A549 (cell line): Measurements from ENCODE around the gene CRB2. TPM values are rescaled to one million over a fixed set of nuclear protein-coding genes. Genes with fewer than 3 reads are reported as not detected.

ENCODE experiments used
- ATAC-seq, 2 experiments: fragments of 200-7000 bp in 1 of 2; fragments of >200 bp in 1 of 2; cut with Nextera tagmentation in 1 of 2; cut with Tn5 transposase in 1 of 2; 3 replicates each; pipeline versions ENCODE4 v1.8.0 to v1.9.1; 2018 to 2020; ENCODE audit warnings: mild to moderate bottlenecking in 1 of 2, moderate library complexity in 1 of 2
- CTCF ChIA-PET: fragments of 300-600 bp; sonication (Branson Sonifier 250); formaldehyde crosslinking; extraction: SDS; loops from one replicate; lab custom pipeline; 2021; ENCODE audit warnings: antibody characterized with exemption, inconsistent platforms; lab: Yijun Ruan, JAX
- POLR2A ChIA-PET: fragments of 350-600 bp; formaldehyde crosslinking; extraction: SDS; loops from one replicate; lab custom pipeline; 2021; ENCODE audit warnings: antibody characterized with exemption, inconsistent platforms; lab: Yijun Ruan, JAX
- DNase-seq, 2 experiments: peaks; one replicate each; pipeline versions ENCODE4 v3.0.0 to v3.0.0-alpha.2; 2011 to 2016; ENCODE audit warnings: low read depth in 1 of 2, low spot score in 1 of 2
- FAIRE-seq: peaks from 2 replicates; lab custom pipeline; 2011; peaks lifted over from hg19 to GRCh38; lab: Jason Lieb, UNC
- H3K27ac ChIP-seq, 2 experiments: fragments of >200 bp; sonication (Bioruptor Twin); formaldehyde crosslinking; 3 replicates each; pipeline ENCODE4 v1.5.1; 2016 to 2017
- H3K4me1 ChIP-seq: fragments of >200 bp; sonication (Bioruptor Twin); formaldehyde crosslinking; 3 replicates; pipeline ENCODE4 v1.6.1; 2016
- H3K4me2 ChIP-seq: fragments of >200 bp; sonication (Bioruptor Twin); formaldehyde crosslinking; 3 replicates; pipeline ENCODE4 v1.6.1; 2016
- H3K4me3 ChIP-seq: fragments of >200 bp; sonication (Bioruptor Twin); formaldehyde crosslinking; 3 replicates; pipeline ENCODE4 v1.5.1; 2016
- H3K9me3 ChIP-seq: fragments of >200 bp; sonication (Bioruptor Twin); formaldehyde crosslinking; 3 replicates; pipeline ENCODE4 v1.6.1; 2016
- BHLHE40 ChIP-seq: IDR thresholded peaks from 2 replicates; pipeline ENCODE4 v1.6.1; 2012; ENCODE audit warnings: low read depth, low read length, inconsistent platforms
- CHD2 ChIP-seq: fragments of 150-350 bp; IDR thresholded peaks from 2 replicates; pipeline ENCODE4 v1.6.1; 2014; ENCODE audit warnings: low read length; ENCODE audit not compliant: partially characterized antibody
- EHMT2 ChIP-seq: fragments of 200-600 bp; sonication (generic); IDR thresholded peaks from 2 replicates; pipeline ENCODE4 v1.6.1; 2016; ENCODE audit warnings: antibody characterized with exemption, low read depth, mild to moderate bottlenecking, moderate library complexity
- ELK1 ChIP-seq: fragments of 150-350 bp; IDR thresholded peaks from 2 replicates; pipeline ENCODE4 v1.6.1; 2014; ENCODE audit warnings: low read depth, mild to moderate bottlenecking, low read length
- EP300 ChIP-seq, 2 experiments: fragments of >200 bp; sonication (Bioruptor Twin); formaldehyde crosslinking; IDR thresholded peaks; 2 replicates in 1 of 2; 3 replicates in 1 of 2; pipeline ENCODE4 v1.6.1; 2016 to 2017
- ESRRA ChIP-seq: fragments of 150-350 bp; IDR thresholded peaks from 2 replicates; pipeline ENCODE4 v1.6.1; 2014; ENCODE audit warnings: mild to moderate bottlenecking, low read length, borderline replicate concordance
- FOSL2 ChIP-seq, 2 experiments: fragments of 450-650 bp in 1 of 2; fragments of >200 bp in 1 of 2; sonication (Bioruptor Twin) in 1 of 2; formaldehyde crosslinking; IDR thresholded peaks; 2 replicates each; pipeline versions ENCODE4 v1.5.0 to v1.6.1; 2016 to 2020; ENCODE audit warnings: mild to moderate bottlenecking in 1 of 2, moderate library complexity in 1 of 2
- FOXS1 ChIP-seq: fragments of 250-450 bp; sonication (Bioruptor Pico); IDR thresholded peaks from 2 replicates; pipeline ENCODE4 v1.5.0; 2020; ENCODE audit warnings: mild to moderate bottlenecking, moderate library complexity
- HES2 ChIP-seq: fragments of >200 bp; sonication (Bioruptor Twin); formaldehyde crosslinking; IDR thresholded peaks from 2 replicates; pipeline ENCODE4 v1.6.1; 2016
- HEYL ChIP-seq: fragments of 250-450 bp; sonication (Bioruptor Pico); IDR thresholded peaks from 2 replicates; pipeline ENCODE4 v1.8.0; 2021; ENCODE audit warnings: mild to moderate bottlenecking, moderate library complexity
- HOXB13 ChIP-seq: fragments of 250-450 bp; sonication (Bioruptor Pico); IDR thresholded peaks from 2 replicates; pipeline ENCODE4 v1.5.0; 2020; ENCODE audit warnings: low read depth, mild to moderate bottlenecking, moderate library complexity
- JUN ChIP-seq, 2 experiments: fragments of >200 bp; sonication (Bioruptor Twin); formaldehyde crosslinking; IDR thresholded peaks; 2 replicates in 1 of 2; 3 replicates in 1 of 2; pipeline ENCODE4 v1.6.1; 2016 to 2017
- JUNB ChIP-seq: fragments of >200 bp; sonication (Bioruptor Twin); formaldehyde crosslinking; IDR thresholded peaks from 2 replicates; pipeline ENCODE4 v1.6.1; 2016
- KDM5A ChIP-seq: fragments of 200-600 bp; sonication (generic); IDR thresholded peaks from 2 replicates; pipeline ENCODE4 v1.6.1; 2016; ENCODE audit warnings: antibody characterized with exemption, mild to moderate bottlenecking
- MAX ChIP-seq: IDR thresholded peaks from 2 replicates; pipeline ENCODE4 v1.6.1; 2012
- MAZ ChIP-seq: fragments of 150-350 bp; IDR thresholded peaks from 2 replicates; pipeline ENCODE4 v1.6.1; 2014; ENCODE audit warnings: antibody characterized with exemption, low read depth, low read length, borderline replicate concordance
- MYC ChIP-seq: IDR thresholded peaks from 2 replicates; pipeline ENCODE4 v1.6.1; 2012; ENCODE audit warnings: mild to moderate bottlenecking, inconsistent platforms, low read length, improper control_type of control experiment, borderline replicate concordance
- PBX3 ChIP-seq: IDR thresholded peaks from 2 replicates; pipeline ENCODE4 v1.6.1; 2012
- POLR2A ChIP-seq: IDR thresholded peaks from 2 replicates; pipeline ENCODE4 v1.6.1; 2012; ENCODE audit warnings: mild to moderate bottlenecking, low read length
- POLR2AphosphoS2 ChIP-seq: conservative IDR thresholded peaks from 2 replicates; pipeline ENCODE4 v1.6.1; 2012; ENCODE audit warnings: low read length, improper control_type of control experiment, inconsistent platforms
- RAD21 ChIP-seq, 2 experiments: fragments of >200 bp in 1 of 2; sonication (Bioruptor Twin) in 1 of 2; formaldehyde crosslinking in 1 of 2; IDR thresholded peaks in 1 of 2; conservative IDR thresholded peaks in 1 of 2; 2 replicates in 1 of 2; 3 replicates in 1 of 2; pipeline ENCODE4 v1.6.1; 2012 to 2018; ENCODE audit warnings: inconsistent platforms in 1 of 2
- RARB ChIP-seq: fragments of 250-450 bp; sonication (Bioruptor Pico); IDR thresholded peaks from 2 replicates; pipeline ENCODE4 v1.8.0; 2021; ENCODE audit warnings: mild to moderate bottlenecking, moderate library complexity
- RCOR1 ChIP-seq: fragments of 150-350 bp; IDR thresholded peaks from 2 replicates; pipeline ENCODE4 v1.6.1; 2014; ENCODE audit warnings: antibody characterized with exemption, low read length, low read depth
- SMC3 ChIP-seq: fragments of >200 bp; sonication (Bioruptor Twin); formaldehyde crosslinking; IDR thresholded peaks from 3 replicates; pipeline ENCODE4 v1.6.1; 2018; ENCODE audit warnings: inconsistent platforms
- SREBF2 ChIP-seq: fragments of 450-650 bp; IDR thresholded peaks from 2 replicates; pipeline ENCODE4 v1.6.1; 2014; ENCODE audit warnings: mild to moderate bottlenecking, moderate library complexity
- ZC3H11A ChIP-seq: fragments of 450-650 bp; IDR thresholded peaks from 2 replicates; pipeline ENCODE4 v1.6.1; 2014; ENCODE audit warnings: antibody characterized with exemption, mild to moderate bottlenecking
- ZSCAN20 ChIP-seq: fragments of 250-450 bp; sonication (Bioruptor Pico); IDR thresholded peaks from 2 replicates; pipeline ENCODE4 v1.8.0; 2022; ENCODE audit warnings: mild to moderate bottlenecking, moderate library complexity
- WGBS: methylation state at CpG from one replicate; pipeline ENCODE4 v1.1.6; 2017; ENCODE audit errors: missing lambda C conversion rate; 5-methylcytosine and 5-hydroxymethylcytosine counted together
- polyA plus RNA-seq, 4 experiments: library from polyadenylated mRNA; depleted of rRNA in 3 of 4; stranded (reverse); fragments of >200 nt; fragmentation: RNase III in 1 of 4; extraction: RNeasy Plus Mini Kit Qiagen cat#74134 plus additional on column Dnase treatment in 1 of 4; gene quantifications; 2 replicates in 3 of 4; 3 replicates in 1 of 4; pipeline ENCODE4 v1.2.3, GENCODE V29; 2011 to 2017

CRB2 gene
- polyA plus RNA-seq, 2 of the 4 experiments (the other 2 are of a cell fraction), result 0.01 to 0.05 TPM

GRCh38 chr9:123406016-123406415 lies 50.0 kb downstream of the CRB2 start:
- H3K4me1 ChIP-seq, result no peaks in the 10 kb centered on the region
- no peak for FAIRE-seq
- no peak overlapping the region for H3K27ac ChIP-seq
- POLR2A ChIA-PET, result no interaction called here
- WGBS, result 92% methylated on average over 3 of the region's 6 CpGs
- no peak for DNase-seq
- CTCF ChIA-PET, result interaction anchor here (0.6 to 1.0 kb wide), 2 partner anchors 500 to 635 kb away, joined by 3 read pairs; no protein-coding TSS in a partner anchor
- no peak overlapping the region for H3K4me3 ChIP-seq
- ATAC-seq, result no peak
- H3K4me2 ChIP-seq, result no peak overlapping the region
- H3K9me3 ChIP-seq, result no peaks in the 10 kb centered on the region
- no peak for TF ChIP-seq ZSCAN20
- TF ChIP-seq RAD21 (conservative IDR thresholded peaks at IDR 0.05 in 1 of 2, IDR thresholded peaks at IDR 0.05 in 1 of 2), result no peak
- TF ChIP-seq HOXB13, result no peak
- no peak for TF ChIP-seq SMC3
- no peak for TF ChIP-seq POLR2AphosphoS2
- no peak for TF ChIP-seq ZC3H11A
- no peak for TF ChIP-seq MAZ
- TF ChIP-seq MYC, result no peak
- TF ChIP-seq RARB (CRISPR knock-in tag), result no peak
- TF ChIP-seq POLR2A, result no peak
- TF ChIP-seq JUN (IDR thresholded peaks at IDR 0.05), result no peak
- no peak for TF ChIP-seq EHMT2

GRCh38 chr9:123406691-123407216 lies 50.8 kb downstream of the CRB2 start:
- DNase-seq (no peak), FAIRE-seq (no peak), ATAC-seq (no peak)
- Histone ChIP-seq H3K4me2 (no peak overlapping the region), H3K4me3 (no peak overlapping the region), H3K27ac (no peak overlapping the region), H3K9me3 (no peaks in the 10 kb centered on the region), H3K4me1 (no peaks in the 10 kb centered on the region)
- ChIA-PET CTCF (interaction anchor here (1.0 to 1.3 kb wide), 2 partner anchors 53 to 634 kb away, joined by 3 read pairs; no protein-coding TSS in a partner anchor), POLR2A (no interaction called here)
- TF ChIP-seq MYC, result no peak
- TF ChIP-seq ZSCAN20, result no peak
- no peak for TF ChIP-seq ELK1
- no peak for TF ChIP-seq FOXS1 (CRISPR knock-in tag)
- TF ChIP-seq RCOR1, result no peak
- TF ChIP-seq PBX3, result no peak
- no peak for TF ChIP-seq POLR2AphosphoS2
- TF ChIP-seq BHLHE40, result no peak
- TF ChIP-seq HES2, result no peak
- TF ChIP-seq MAX, result no peak
- TF ChIP-seq KDM5A, result no peak
- no peak for TF ChIP-seq SREBF2
- no peak for TF ChIP-seq EP300 (IDR thresholded peaks at IDR 0.05)
- TF ChIP-seq MAZ, result no peak
- no peak for TF ChIP-seq JUNB
- no peak for TF ChIP-seq CHD2
- no peak for TF ChIP-seq HEYL (CRISPR knock-in tag)
- no peak for TF ChIP-seq SMC3
- TF ChIP-seq ESRRA, result no peak
- TF ChIP-seq FOSL2 (IDR thresholded peaks at IDR 0.05), result no peak
- TF ChIP-seq FOSL2 (CRISPR knock-in tag; IDR thresholded peaks at IDR 0.05), result no peak
- WGBS, result 93% methylated on average over 10 of the region's 13 CpGs
